Activated naive CD4-positive, alpha-beta T cell treated with anti-CD3 and anti-CD28 coated beads, Interleukin-2, amount 50 U/mL, for 24 hours (primary cell): ENCODE data around the gene NBPF3.
"Not testable (repeated sequence)": the region's sequence is repeated elsewhere in the genome, so short reads cannot be mapped to it uniquely, and the experiment has no call there.

ENCODE experiments used
- H3K27ac Mint-ChIP-seq: one replicate; pipeline ENCODE4 v1.8.0; 2021; ENCODE audit warnings: mild to moderate bottlenecking, mixed read lengths
- H3K27me3 Mint-ChIP-seq: one replicate; pipeline ENCODE4 v1.8.0; 2021; ENCODE audit warnings: mixed read lengths
- H3K36me3 Mint-ChIP-seq: one replicate; pipeline ENCODE4 v1.8.0; 2021; ENCODE audit warnings: mixed read lengths
- H3K4me1 Mint-ChIP-seq: one replicate; pipeline ENCODE4 v1.8.0; 2021; ENCODE audit warnings: mixed read lengths
- H3K4me3 Mint-ChIP-seq: one replicate; pipeline ENCODE4 v1.8.0; 2021; ENCODE audit warnings: mild to moderate bottlenecking, mixed read lengths
- H3K9me3 Mint-ChIP-seq: one replicate; pipeline ENCODE4 v1.8.0; 2021; ENCODE audit warnings: mixed read lengths

NBPF3 gene

DNA sequence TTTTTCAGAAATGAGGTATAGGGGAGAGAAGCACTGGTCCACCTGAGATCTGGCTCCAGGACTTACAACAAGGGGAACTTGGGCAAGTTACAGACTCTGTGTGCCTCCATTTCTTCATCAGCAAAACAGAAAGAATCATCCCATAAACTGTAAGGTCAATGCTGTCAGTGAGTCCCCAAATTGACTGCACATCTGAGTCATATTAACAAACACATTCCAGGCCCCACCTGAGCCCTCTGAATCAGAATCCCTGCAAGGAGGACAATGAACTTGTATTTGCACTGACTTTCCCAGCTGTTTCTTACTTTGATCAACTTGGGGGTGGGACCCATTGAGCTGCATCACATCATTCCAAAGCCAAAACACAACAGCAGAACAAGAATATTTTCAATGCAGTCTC lies 25.2 kb downstream of the NBPF3 start:
- H3K36me3 Mint-ChIP-seq, H3K4me1 Mint-ChIP-seq, H3K9me3 Mint-ChIP-seq, H3K4me3 Mint-ChIP-seq, H3K27me3 Mint-ChIP-seq, H3K27ac Mint-ChIP-seq: not testable (repeated sequence)

GRCh38 chr1:21467946-21468345 lies 28.0 kb downstream of the NBPF3 start:
- not testable (repeated sequence) for H3K4me1 Mint-ChIP-seq, H3K27me3 Mint-ChIP-seq, H3K9me3 Mint-ChIP-seq, H3K36me3 Mint-ChIP-seq, H3K4me3 Mint-ChIP-seq, H3K27ac Mint-ChIP-seq

DNA sequence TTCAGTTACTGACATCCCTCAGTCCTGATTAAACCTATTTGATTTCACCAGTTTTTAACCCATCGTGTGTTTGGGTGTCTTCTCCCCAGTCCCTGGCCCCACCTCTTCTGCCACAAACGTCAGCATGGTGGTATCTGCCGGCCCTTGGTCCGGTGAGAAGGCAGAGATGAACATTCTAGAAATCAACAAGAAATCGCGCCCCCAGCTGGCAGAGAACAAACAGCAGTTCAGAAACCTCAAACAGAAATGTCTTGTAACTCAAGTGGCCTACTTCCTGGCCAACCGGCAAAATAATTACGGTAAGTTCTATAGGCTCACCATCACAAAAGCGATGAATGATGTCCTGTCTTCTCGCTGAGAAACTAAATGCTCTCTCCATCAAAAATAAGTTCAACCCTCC lies 28.7 kb downstream of the NBPF3 start:
- Mint-ChIP-seq H3K4me1 (no peaks in the 10 kb centered on the region), H3K36me3 (peaks cover 6% of the 10 kb centered on the region)

DNA sequence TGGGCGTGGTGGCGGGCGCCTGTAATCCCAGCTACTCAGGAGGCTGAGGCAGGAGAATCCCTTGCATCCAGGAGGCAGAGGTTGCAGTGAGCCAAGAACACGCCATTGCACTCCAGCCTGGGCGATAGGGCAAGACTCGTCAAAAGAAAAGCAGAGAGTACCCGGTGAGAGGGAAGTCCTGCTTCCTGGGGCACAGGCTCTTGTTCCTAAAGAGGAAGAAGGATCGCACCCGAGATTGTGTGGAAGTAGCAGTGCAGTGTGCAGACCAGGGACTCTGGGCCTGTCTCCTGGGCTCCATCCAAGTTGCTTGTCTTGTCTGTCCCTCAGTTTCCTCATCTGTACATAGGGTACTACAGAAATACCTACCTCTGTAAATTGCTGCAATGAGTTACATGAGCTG lies 29.6 kb downstream of the NBPF3 start:
- Mint-ChIP-seq H3K27me3 (no peaks in the 10 kb centered on the region), H3K4me1 (no peaks in the 10 kb centered on the region), H3K4me3 (no peak overlapping the region), H3K36me3 (peaks cover 9% of the 10 kb centered on the region), H3K9me3 (no peaks in the 10 kb centered on the region), H3K27ac (no peak overlapping the region)

More for the DNA sequence above, 28.7 kb downstream of the NBPF3 start:
- H3K9me3 Mint-ChIP-seq: no peaks in the 10 kb centered on the region
- H3K27me3 Mint-ChIP-seq: no peaks in the 10 kb centered on the region
- H3K4me3 Mint-ChIP-seq: no peak overlapping the region
- no peak overlapping the region for H3K27ac Mint-ChIP-seq

GRCh38 chr1:21472861-21473260 lies 32.9 kb downstream of the NBPF3 start:
- H3K4me1 Mint-ChIP-seq: no peaks in the 10 kb centered on the region
- peaks cover 9% of the 10 kb centered on the region for H3K36me3 Mint-ChIP-seq
- H3K9me3 Mint-ChIP-seq: no peaks in the 10 kb centered on the region
- no peak overlapping the region for H3K4me3 Mint-ChIP-seq
- H3K27ac Mint-ChIP-seq: no peak overlapping the region
- H3K27me3 Mint-ChIP-seq: no peaks in the 10 kb centered on the region

DNA sequence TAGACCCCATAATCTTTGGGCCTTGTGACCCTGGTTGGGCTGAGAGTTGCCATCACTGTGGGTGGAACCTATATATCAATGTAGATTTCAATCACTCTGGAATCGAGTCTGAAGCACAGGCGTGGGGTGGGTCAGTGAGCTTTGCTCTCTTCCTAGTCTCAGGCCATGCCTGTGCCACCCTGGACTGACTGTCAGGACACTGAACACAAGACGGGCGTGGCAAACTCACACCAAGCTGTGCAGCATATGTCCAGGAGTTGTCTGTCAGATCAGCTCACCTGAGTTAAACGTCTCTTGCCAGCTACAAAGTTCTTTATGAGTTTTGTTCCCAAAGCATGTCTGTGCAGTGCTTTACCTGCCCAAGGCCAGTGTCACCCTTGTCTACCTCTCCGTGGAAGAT lies 38.4 kb downstream of the NBPF3 start:
- peaks cover 8% of the 10 kb centered on the region for H3K36me3 Mint-ChIP-seq
- H3K27me3 Mint-ChIP-seq: no peaks in the 10 kb centered on the region
- H3K4me1 Mint-ChIP-seq: no peaks in the 10 kb centered on the region
- H3K27ac Mint-ChIP-seq: no peak overlapping the region
- no peak overlapping the region for H3K4me3 Mint-ChIP-seq
- no peaks in the 10 kb centered on the region for H3K9me3 Mint-ChIP-seq

GRCh38 chr1:21483881-21484280 lies 43.9 kb downstream of the NBPF3 start:
- H3K36me3 Mint-ChIP-seq, H3K27me3 Mint-ChIP-seq, H3K4me3 Mint-ChIP-seq, H3K4me1 Mint-ChIP-seq, H3K27ac Mint-ChIP-seq, H3K9me3 Mint-ChIP-seq: not testable (repeated sequence)

- Mint-ChIP-seq H3K27me3 (peaks cover 4% of the 10 kb centered on the region), H3K4me3 (no peak overlapping the region), H3K27ac (no peak overlapping the region), H3K4me1 (peaks cover 6% of the 10 kb centered on the region), H3K36me3 (no peaks in the 10 kb centered on the region), H3K9me3 (no peaks in the 10 kb centered on the region)
Observed at GRCh38 chr1:21489146-21489545, 49.2 kb downstream of the NBPF3 start.

- no peaks in the 10 kb centered on the region for H3K36me3 Mint-ChIP-seq
- peaks cover 4% of the 10 kb centered on the region for H3K27me3 Mint-ChIP-seq
- H3K4me3 Mint-ChIP-seq: no peak overlapping the region
- no peaks in the 10 kb centered on the region for H3K9me3 Mint-ChIP-seq
- H3K27ac Mint-ChIP-seq: no peak overlapping the region
- H3K4me1 Mint-ChIP-seq: peaks cover 6% of the 10 kb centered on the region
Observed at GRCh38 chr1:21490774-21491487, 51.0 kb downstream of the NBPF3 start.

GRCh38 chr1:21491488-21492355 lies 51.8 kb downstream of the NBPF3 start:
- H3K4me3 Mint-ChIP-seq: no peak overlapping the region

GRCh38 chr1:21492356-21492625 lies 52.4 kb downstream of the NBPF3 start:
- Mint-ChIP-seq H3K27ac (no peak overlapping the region), H3K27me3 (peaks cover 4% of the 10 kb centered on the region), H3K4me1 (peaks cover 6% of the 10 kb centered on the region), H3K36me3 (no peaks in the 10 kb centered on the region), H3K4me3 (no peak overlapping the region), H3K9me3 (no peaks in the 10 kb centered on the region)

More at GRCh38 chr1:21491488-21492355, 51.8 kb downstream of the NBPF3 start:
- H3K9me3 Mint-ChIP-seq: no peaks in the 10 kb centered on the region
- no peak overlapping the region for H3K27ac Mint-ChIP-seq
- peaks cover 4% of the 10 kb centered on the region for H3K27me3 Mint-ChIP-seq
- H3K36me3 Mint-ChIP-seq: no peaks in the 10 kb centered on the region
- H3K4me1 Mint-ChIP-seq: peaks cover 6% of the 10 kb centered on the region

- H3K4me1 Mint-ChIP-seq: no peaks in the 10 kb centered on the region
Observed at GRCh38 chr1:21494196-21494595, 54.3 kb downstream of the NBPF3 start.

DNA sequence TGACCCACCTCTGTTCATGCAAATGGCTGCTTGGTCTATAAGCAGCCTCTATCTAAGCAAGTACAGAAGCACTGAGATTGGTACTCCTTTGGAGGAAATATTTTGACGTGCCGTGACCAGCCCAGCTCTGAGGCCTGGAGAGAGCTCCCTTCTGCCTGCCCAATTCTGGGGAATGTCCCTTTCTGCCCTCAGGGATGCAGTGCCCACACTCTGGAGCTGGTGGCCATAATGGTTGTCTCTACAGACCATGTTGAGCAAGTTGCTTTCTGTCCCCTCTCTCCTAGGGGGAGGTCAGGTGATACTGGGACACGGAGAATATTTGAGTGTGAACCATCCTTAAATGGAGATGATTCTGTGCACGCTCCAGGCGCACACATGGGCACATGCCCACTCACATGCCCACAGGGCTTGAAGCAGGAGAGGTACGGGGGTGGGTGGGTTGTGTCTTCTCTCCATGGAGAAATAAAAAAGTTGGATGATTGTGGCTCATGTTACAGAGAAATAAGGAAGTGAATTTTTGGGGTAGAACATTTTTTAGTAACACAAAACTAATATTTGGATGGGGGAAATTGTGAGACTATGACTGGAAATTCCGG lies 55.4 kb downstream of the NBPF3 start:
- Mint-ChIP-seq H3K4me3 (no peak overlapping the region), H3K4me1 (no peaks in the 10 kb centered on the region), H3K9me3 (no peaks in the 10 kb centered on the region), H3K36me3 (no peaks in the 10 kb centered on the region), H3K27ac (no peak overlapping the region), H3K27me3 (no peaks in the 10 kb centered on the region)

More at GRCh38 chr1:21494196-21494595, 54.3 kb downstream of the NBPF3 start:
- Mint-ChIP-seq H3K27me3 (peaks cover under 1% of the 10 kb centered on the region), H3K4me3 (no peak overlapping the region), H3K27ac (no peak overlapping the region), H3K36me3 (no peaks in the 10 kb centered on the region), H3K9me3 (no peaks in the 10 kb centered on the region)

- Mint-ChIP-seq H3K36me3 (no peaks in the 10 kb centered on the region), H3K27me3 (no peaks in the 10 kb centered on the region), H3K4me3 (no peak overlapping the region), H3K9me3 (no peaks in the 10 kb centered on the region), H3K27ac (no peak overlapping the region), H3K4me1 (no peaks in the 10 kb centered on the region)
Observed at GRCh38 chr1:21496063-21496462, 56.1 kb downstream of the NBPF3 start.

- Mint-ChIP-seq H3K27ac (no peak overlapping the region), H3K4me1 (no peaks in the 10 kb centered on the region), H3K36me3 (no peaks in the 10 kb centered on the region), H3K4me3 (no peak overlapping the region), H3K27me3 (no peaks in the 10 kb centered on the region), H3K9me3 (no peaks in the 10 kb centered on the region)
Observed at GRCh38 chr1:21496886-21497285, 56.9 kb downstream of the NBPF3 start.

DNA sequence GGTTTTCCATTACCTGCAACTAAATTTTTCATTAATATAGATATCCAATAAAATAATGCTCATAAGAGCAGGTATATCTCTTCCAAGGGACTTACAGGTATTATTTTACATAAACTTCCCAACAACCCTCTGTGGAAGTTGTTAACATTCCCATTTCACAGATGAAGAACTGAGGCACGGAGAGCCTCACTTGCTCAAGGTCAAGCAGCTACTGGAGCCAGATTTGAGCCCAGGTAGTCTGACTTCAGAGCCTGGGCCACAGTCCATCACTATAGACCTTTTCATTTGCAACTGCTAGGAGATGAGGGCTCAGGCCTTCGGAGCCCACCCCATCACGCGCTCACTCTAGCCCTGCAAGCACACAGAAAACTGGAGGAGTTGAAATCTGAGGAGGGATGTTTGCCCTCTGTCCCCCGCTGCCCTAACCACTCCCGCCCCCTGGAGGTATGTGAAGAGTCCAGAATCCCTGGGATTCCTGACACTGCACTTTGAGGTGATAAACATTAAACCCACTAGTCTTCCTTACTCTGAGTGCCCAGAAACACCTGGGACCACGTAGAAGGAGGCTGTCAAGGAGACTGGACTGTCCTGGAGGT lies 57.6 kb downstream of the NBPF3 start:
- no peak overlapping the region for H3K27ac Mint-ChIP-seq
- no peak overlapping the region for H3K4me3 Mint-ChIP-seq
- H3K27me3 Mint-ChIP-seq: no peaks in the 10 kb centered on the region
- H3K9me3 Mint-ChIP-seq: no peaks in the 10 kb centered on the region
- no peaks in the 10 kb centered on the region for H3K36me3 Mint-ChIP-seq
- H3K4me1 Mint-ChIP-seq: no peaks in the 10 kb centered on the region
